DMS53 (cell line): Measurements from ENCODE around the gene SUPT20HL1.
A peak's percentile ranks its signal among the peaks of the same experiment; 100 is the strongest.
"Not testable (repeated sequence)": the region's sequence is repeated elsewhere in the genome, so short reads cannot be mapped to it uniquely, and the experiment has no call there.

Experiments used
- DNase-seq: peaks from one replicate; lab custom pipeline; 2025; lab: John Stamatoyannopoulos, UW

SUPT20HL1 gene

GRCh38 chrX:24360272-24360671, at the start of gene SUPT20HL1:
SUPT20HL1 (plus strand) TSS chrX:24360639; CDS start chrX:24362761, 2,122 bp downstream.
- DNase-seq: no peak

- not testable (repeated sequence) for DNase-seq
Measured at GRCh38 chrX:24310916-24311315, 49.5 kb upstream of the SUPT20HL1 start.

- not testable (repeated sequence) for DNase-seq
Measured at GRCh38 chrX:24311507-24312248, 48.8 kb upstream of the SUPT20HL1 start.

- not testable (repeated sequence) for DNase-seq
Measured at GRCh38 chrX:24312249-24312607, 48.2 kb upstream of the SUPT20HL1 start.

- no peak for DNase-seq
Measured at GRCh38 chrX:24314019-24314635, 46.3 kb upstream of the SUPT20HL1 start, which contains the start of gene SUPT20HL2. SUPT20HL2 (minus strand) TSS chrX:24314069; CDS start chrX:24313315, 754 bp downstream.

GRCh38 chrX:24316111-24316510, 44.3 kb upstream of the SUPT20HL1 start:
- no peak for DNase-seq

GRCh38 chrX:24317567-24317966, 42.9 kb upstream of the SUPT20HL1 start:
- no peak for DNase-seq

GRCh38 chrX:24321741-24322395, 38.6 kb upstream of the SUPT20HL1 start:
- DNase-seq: no peak

- DNase-seq: no peak
Measured at GRCh38 chrX:24325231-24325630, 35.2 kb upstream of the SUPT20HL1 start.

GRCh38 chrX:24332878-24333277, 27.6 kb upstream of the SUPT20HL1 start:
- no peak for DNase-seq

GRCh38 chrX:24333371-24333770, 27.1 kb upstream of the SUPT20HL1 start:
- DNase-seq: no peak

- DNase-seq: peak; percentile 3
Measured at GRCh38 chrX:24334461-24334860, 26.0 kb upstream of the SUPT20HL1 start.

GRCh38 chrX:24335871-24336270, 24.6 kb upstream of the SUPT20HL1 start:
- no peak for DNase-seq

GRCh38 chrX:24339911-24340310, 20.5 kb upstream of the SUPT20HL1 start:
- DNase-seq: no peak

- DNase-seq: no peak
Measured at GRCh38 chrX:24340501-24340900, 19.9 kb upstream of the SUPT20HL1 start.

- DNase-seq: no peak
Measured at GRCh38 chrX:24341795-24342194, 18.6 kb upstream of the SUPT20HL1 start.

- no peak for DNase-seq
Measured at GRCh38 chrX:24343719-24344118, 16.7 kb upstream of the SUPT20HL1 start.

GRCh38 chrX:24347881-24348280, 12.6 kb upstream of the SUPT20HL1 start:
- DNase-seq: no peak

- no peak for DNase-seq
Measured at GRCh38 chrX:24350217-24350616, 10.2 kb upstream of the SUPT20HL1 start.

GRCh38 chrX:24355095-24355494, 5.3 kb upstream of the SUPT20HL1 start:
- DNase-seq: no peak

- no peak for DNase-seq
Measured at GRCh38 chrX:24357106-24357505, 3.3 kb upstream of the SUPT20HL1 start.

GRCh38 chrX:24362089-24362745, 1.8 kb downstream of the SUPT20HL1 start:
- not testable (repeated sequence) for DNase-seq
